ENCODE measurements around the gene FRMPD1.

DNA sequence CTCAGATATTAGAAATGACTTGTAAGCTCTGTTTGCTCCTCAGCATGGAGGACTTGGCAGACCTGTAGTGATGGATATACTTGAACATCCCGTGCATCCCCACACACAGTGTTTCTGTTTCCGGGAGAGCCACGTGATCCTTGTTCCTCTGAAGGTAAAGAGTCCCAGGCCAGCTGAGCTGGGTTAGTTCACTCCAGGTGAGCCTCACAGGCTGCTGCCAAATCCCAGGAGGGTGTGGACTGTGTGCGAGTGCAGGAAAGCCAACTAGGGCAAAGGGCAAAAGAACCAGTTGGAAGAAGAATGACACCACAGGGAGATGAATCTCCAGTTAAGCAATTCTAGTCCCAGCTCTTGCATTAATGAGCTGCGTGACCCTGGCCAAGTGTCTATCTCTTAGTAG, 47.9 kb upstream of the FRMPD1 start:
- no peak for TF ChIP-seq POLR2A (IDR thresholded peaks at IDR 0.05)
- TF ChIP-seq, protein P1, sequence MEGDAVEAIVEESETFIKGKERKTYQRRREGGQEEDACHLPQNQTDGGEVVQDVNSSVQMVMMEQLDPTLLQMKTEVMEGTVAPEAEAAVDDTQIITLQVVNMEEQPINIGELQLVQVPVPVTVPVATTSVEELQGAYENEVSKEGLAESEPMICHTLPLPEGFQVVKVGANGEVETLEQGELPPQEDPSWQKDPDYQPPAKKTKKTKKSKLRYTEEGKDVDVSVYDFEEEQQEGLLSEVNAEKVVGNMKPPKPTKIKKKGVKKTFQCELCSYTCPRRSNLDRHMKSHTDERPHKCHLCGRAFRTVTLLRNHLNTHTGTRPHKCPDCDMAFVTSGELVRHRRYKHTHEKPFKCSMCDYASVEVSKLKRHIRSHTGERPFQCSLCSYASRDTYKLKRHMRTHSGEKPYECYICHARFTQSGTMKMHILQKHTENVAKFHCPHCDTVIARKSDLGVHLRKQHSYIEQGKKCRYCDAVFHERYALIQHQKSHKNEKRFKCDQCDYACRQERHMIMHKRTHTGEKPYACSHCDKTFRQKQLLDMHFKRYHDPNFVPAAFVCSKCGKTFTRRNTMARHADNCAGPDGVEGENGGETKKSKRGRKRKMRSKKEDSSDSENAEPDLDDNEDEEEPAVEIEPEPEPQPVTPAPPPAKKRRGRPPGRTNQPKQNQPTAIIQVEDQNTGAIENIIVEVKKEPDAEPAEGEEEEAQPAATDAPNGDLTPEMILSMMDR (IDR thresholded peaks at IDR 0.05), result no peak
